ENCODE data around the gene DIDO1.
"Not testable (repeated sequence)": the region's sequence is repeated elsewhere in the genome, so short reads cannot be mapped to it uniquely, and the experiment has no call there.

The DIDO1 gene

DNA sequence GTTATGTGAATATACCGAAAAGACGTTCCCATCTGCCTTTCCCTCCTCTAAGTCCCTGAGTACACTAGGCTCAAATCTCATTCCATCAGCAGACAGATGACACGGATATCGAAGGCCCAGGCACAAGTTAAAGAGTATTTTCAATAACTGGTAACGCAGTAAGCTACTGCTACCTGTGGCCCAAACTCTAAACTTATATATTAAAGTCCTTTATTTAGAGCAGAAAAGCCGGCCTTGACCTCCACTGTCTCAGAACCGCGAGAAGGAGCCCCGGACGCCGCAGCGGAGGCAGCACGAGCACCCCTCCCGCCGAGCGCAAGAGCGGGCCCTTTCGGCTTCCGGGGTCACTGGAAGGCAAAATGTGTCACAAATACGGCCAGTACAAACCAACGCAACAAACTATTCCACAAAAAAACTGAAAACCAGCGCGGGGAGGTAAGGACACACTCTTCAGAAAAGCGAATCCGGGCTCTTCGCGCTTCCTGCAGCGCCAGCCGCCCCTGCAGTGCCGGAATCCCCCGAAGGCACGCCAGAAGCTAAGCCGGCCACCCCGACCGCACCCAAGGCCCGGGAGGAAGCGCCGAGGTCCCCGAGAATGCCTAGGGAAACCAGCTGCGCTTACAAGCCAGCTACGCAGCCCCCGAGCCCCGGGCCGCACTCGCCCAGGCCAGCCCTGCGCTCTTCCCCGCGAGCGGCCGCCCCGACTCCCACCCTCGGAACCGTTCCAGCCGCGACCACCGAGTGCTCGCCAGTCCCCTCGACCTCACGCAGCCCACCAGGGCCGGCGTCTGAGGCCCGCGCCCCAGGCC, 681 bp downstream of the DIDO1 start:
- DNase-seq: peak; percentile 49

DNA sequence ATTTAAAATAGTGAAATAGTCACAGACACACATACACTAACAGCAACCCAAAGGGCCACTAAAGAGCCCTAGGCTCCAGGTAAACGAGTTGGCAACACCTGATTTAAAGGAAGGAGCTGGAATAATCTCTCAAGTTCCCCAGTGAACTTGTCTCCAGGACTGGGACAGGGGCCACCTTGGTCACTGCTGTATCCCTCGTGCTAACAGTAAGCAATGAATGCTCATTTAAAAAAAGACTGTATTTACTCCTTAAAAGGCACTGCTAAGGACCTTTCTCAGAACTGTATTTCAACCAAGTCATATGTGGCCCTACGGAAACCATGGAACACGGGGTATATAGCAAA, 1.3 kb downstream of the DIDO1 start:
- no peak for DNase-seq

GRCh38 chr20:62924442-62925075, 1.7 kb downstream of the DIDO1 start:
- DNase-seq: no peak

- DNase-seq: no peak
Measured at GRCh38 chr20:62923669-62924441, 2.5 kb downstream of the DIDO1 start.

- not testable (repeated sequence) for DNase-seq
Measured at GRCh38 chr20:62923059-62923668, 3.1 kb downstream of the DIDO1 start.

GRCh38 chr20:62922451-62922921, 3.8 kb downstream of the DIDO1 start:
- DNase-seq: peak; percentile 54

DNA sequence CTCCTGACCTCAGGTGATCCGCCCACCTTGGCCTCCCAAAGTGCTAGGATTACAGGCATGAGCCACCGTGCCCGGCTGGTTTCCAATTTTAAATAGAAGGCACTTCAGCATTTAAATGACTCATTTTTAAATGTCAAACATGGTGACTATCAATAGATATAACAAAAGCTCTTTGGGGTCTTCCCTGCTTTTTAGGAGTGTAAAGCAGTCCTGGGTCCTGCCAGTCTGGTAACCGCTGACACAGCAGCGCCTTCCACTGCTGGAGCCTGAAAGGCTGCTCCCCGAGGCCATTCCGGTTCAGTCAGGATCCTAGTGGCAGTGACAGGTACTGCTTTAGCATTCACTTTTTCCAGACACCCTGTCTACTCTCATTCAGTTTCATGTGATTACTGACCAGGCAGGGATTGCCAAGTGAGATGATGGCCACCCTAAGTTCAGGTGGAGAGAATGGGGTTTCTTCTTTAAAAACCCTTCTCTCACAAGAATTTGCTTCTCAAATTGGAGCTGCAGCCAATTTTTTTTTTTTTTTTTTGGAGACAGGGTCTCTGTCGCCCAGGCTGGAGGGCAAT, 5.1 kb downstream of the DIDO1 start:
- DNase-seq: peak; percentile 77

- no peak for DNase-seq
Measured at GRCh38 chr20:62920039-62920645, 6.2 kb downstream of the DIDO1 start.

- peak; percentile 55 for DNase-seq
Measured at GRCh38 chr20:62918831-62919230, 7.5 kb downstream of the DIDO1 start.

GRCh38 chr20:62918147-62918546, 8.2 kb downstream of the DIDO1 start:
- no peak for DNase-seq

- DNase-seq: no peak
Measured at GRCh38 chr20:62917720-62918119, 8.6 kb downstream of the DIDO1 start.

GRCh38 chr20:62916703-62917476, 9.4 kb downstream of the DIDO1 start:
- DNase-seq: no peak

GRCh38 chr20:62914970-62915457, 11.3 kb downstream of the DIDO1 start:
- no peak for DNase-seq

- DNase-seq: no peak
Measured at GRCh38 chr20:62914436-62914835, 11.9 kb downstream of the DIDO1 start.

DNA sequence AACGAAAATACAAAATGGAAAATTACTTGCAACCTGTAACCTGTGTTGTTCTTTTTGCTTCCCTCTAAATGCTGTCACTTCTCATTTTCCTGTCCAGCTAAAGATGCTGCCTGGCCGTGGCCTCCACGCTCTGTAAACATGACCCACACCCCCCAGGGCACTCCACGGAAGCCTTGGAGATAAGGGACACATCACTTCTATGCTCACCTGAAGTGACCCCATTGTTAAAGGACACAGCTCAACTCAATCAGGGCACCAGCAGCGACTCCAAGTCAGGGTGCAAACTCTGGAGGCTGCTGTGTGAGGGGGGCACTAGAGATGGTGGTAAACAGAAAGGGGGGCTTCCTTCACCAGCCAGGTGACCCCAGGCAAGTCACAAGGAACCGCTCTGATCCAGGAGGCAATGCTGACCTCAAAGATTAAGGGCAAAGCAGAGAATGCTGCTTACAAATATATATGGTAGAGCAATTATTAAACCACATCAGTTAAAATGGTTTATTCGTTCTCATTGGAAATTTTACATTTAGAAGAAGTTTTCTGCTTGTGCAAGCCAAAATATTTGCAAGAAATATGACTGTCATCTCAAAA, 13.2 kb downstream of the DIDO1 start:
- no peak for DNase-seq

DNA sequence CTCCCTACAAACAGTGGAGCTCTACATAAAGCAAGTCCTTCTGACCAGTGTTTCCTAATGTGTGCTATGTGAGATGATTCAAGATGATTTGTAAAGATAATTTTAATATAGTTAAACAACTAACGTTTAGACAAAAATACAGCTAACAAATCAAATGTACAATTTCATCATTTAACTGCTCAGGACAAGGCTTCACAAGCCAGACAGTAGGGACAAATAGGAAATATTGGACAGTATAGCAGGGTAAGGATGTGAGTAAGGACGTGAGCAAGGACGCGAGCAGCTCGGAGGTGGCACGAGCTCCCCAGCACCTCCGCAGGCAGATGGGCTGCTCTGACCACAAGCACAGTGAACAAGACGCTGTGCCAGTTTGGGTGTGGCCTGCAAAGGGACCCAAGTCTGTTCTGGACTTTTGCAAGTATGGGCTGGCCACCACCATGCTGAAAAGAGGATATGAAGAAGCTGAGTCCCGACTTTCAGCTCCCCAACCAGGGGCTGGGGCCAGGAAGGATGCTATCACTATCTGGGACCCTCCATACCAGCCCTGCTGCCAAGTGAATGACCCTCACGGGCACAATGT, 14.5 kb downstream of the DIDO1 start:
- no peak for DNase-seq

GRCh38 chr20:62910777-62911497, 15.4 kb downstream of the DIDO1 start:
- DNase-seq: no peak

DNA sequence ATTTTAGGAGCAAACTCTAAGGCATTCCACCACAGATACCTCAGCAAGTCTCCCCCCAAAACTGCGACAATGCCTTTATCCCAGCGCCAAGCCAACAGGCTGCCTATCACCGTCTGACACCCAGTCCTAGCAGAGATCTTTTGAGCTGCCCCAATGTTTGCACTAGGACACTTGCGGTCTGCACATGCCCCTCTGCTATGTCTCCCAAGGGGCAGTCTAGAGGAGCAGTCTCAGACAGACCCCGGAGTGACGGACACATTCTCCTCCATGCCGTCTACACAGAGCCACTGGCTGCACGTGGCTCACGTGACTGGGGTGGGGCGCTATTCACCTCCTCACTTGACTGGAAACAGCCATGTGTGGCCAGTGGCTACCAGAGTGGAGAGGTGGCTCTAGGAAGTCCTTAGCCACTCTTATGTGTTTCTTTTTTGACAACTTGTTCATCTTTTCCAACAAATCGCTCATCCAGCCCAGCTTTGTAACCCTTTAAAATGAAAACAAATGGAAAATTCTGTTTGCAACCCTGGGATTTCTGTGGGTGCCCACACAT, 16.0 kb downstream of the DIDO1 start:
- no peak for DNase-seq

GRCh38 chr20:62908971-62909791, 17.1 kb downstream of the DIDO1 start:
- DNase-seq: no peak

Data from stimulated activated CD4-positive, alpha-beta T cell treated with anti-CD3 and anti-CD28 coated beads, Interleukin-4, amount 100 ng/mL, for 24 hours (primary cell).